Activated CD8-positive, alpha-beta memory T cell treated with anti-CD3 and anti-CD28 coated beads for 4 hours (primary cell): ENCODE results near the gene KNDC1.
"Not testable (repeated sequence)": the region's sequence is repeated elsewhere in the genome, so short reads cannot be mapped to it uniquely, and the experiment has no call there.

ENCODE experiments used
- DNase-seq, 2 donors: peaks; one replicate each; pipeline ENCODE4 v3.0.0-alpha.2; 2020; ENCODE audit warnings: low read depth in 2 of 2

The KNDC1 gene

DNA sequence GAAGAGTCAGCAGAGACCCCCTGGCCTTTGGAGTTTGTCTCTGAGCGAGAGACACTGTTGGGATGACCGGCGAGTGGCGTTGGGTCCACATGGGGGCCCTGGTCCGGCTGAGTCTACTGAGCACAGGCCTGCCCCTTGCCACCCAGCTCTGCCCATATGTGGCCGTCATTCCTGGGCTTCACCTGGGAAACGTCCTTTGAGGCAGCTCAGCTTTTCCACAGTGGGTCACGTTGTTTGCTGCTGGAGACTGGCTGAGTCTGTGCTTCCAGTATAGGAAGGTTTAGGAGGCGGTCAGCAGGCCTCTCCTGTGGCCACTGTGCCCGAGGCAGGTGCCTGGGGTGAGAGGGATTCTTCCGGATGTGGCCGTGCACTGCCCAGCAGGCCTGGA, 99.6 kb downstream of the KNDC1 start:
- no peak for DNase-seq

DNA sequence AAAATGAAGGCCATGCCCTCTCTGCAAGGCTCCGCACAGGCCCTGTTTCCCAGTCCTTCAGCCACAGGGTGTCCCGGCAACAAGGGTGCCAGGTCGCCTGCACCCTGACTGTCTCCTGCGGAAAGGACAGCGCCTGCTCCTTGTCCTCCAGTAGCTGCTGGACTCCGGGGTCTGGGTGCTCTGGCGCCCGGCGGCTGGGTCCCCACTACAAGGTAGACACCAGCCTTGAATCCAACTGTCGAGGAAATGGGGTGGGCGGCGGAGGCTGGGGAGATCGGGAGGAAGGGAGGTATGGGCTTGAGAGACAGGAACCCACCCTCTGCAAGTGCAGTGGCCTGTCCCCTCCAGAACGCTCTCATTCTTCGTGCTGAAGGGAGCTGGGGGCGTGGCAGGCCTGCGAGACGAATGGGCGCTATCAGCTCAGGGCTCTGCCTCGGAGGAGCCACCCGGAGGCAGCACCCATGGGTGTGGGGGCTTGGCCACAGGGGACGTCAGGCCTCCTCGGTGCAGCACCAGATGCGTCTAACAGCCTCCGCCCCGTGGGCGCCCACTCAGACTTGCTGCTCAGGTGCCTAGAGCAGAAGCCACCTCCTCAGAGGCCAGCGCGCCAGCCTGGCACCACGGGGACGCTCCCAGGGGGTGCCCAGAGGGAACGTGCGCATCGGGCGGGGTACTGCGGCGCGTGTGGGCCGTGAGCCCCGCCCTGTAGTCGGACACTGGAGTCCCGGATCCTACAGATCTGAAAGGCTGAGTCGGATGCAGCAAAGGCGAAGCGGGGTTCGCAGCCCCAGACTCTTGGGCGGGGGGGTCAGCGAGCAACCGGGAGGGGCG, 101.1 kb downstream of the KNDC1 start:
- DNase-seq = peak in 1 of 2 donors; percentile 50

- DNase-seq = peak; percentile 65 to 71
Observed at GRCh38 chr10:133261726-133262325, 101.8 kb downstream of the KNDC1 start.

- DNase-seq = no peak
Observed at GRCh38 chr10:133262696-133263095, 102.7 kb downstream of the KNDC1 start.

DNA sequence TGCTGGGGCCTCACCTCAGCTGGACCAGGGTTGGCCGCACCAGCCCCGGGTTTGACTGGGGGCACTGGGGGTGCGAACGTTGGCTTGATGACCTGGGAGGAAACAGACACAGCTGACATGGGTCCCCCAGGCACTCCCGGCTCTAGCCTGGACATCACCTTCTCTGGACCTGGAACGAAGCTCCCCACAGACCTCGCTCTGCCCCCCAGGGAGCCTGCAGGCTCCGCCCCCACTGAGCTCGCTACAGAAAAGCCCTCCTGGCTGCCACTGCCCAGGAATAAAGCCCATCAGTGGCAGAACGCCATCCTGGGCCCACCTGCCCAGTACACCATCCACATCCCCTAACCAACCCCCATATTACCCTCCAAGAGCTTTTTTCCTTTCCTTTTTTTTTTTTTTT, 103.7 kb downstream of the KNDC1 start:
- DNase-seq = no peak

DNA sequence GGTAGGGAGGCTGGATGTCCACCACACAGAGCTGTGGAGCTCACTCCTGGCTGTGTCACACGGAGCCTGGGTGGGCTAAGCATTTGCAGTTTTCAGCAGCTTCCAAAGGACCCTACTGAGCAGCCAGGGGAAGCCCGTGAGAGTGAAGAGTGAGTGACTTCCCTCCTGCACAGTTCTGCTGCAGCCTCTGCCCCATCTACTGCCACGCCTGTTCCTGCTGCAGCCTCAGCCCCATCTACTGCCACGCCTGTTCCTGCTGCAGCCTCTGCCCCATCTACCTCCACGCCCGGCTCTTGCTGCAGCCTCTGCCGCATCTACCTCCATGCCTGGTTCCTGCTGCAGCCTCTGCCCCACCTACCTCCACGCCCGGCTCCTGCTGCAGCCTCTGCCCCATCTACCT, 104.4 kb downstream of the KNDC1 start:
- DNase-seq = no peak

- DNase-seq = not testable (repeated sequence)
Observed at GRCh38 chr10:133265052-133265451, 105.0 kb downstream of the KNDC1 start.

DNA sequence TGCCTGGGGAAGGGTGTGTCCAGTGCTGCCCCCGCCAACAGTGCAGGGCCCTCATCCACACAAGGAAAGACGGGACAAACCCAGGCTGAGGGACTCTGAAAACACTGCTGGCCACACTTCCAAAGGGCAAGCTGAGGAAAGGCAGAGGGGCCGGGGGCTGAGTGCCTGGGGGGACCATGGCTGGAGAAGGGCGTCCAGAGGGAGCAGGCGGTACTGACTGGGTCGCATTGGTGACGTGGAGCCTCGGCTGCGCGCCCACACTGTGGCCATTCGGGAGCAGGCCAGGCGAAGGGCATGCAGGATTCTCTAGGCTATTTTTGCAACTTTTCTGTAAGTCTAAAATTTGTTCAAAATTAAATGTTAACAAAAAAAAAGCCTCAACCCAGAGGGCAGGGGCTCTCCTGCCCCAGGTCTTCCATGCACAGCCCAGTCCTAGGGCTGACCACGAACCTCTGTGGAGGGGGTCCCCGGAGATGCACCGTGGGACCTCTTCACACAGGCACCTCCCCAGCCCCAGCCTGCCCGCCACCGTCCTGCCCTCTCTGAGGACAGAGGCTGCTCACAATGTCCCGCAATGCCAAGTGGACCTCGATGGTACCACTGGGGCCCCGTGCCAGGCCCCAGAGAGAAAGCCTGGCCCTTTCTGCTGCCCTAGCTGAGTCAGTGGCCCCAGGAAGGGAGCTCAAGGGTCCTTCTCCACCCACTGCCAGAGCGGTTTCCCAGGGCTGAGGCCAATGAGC, 106.2 kb downstream of the KNDC1 start:
- no peak for DNase-seq

DNA sequence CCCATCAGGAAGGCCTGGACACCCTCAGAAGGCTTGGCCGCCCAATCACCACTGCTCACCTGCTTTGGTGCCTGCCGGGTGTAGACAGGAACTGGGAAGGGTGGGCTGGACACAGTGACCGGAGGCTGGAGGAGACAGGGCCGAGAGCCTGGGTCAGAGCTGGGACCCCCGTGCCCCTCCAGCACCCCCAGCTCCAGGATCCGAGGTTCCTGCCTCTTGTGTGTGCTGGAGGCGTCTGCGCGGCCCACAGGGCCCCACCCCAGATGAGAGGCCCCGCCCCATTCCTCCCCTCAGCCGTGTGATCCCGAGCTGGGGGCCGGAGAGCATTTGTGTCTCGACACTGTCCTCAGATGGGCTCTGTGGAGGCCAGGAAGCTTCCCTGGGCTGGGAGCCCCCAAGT, 107.3 kb downstream of the KNDC1 start:
- no peak for DNase-seq

- no peak for DNase-seq
Observed at GRCh38 chr10:133267829-133268228, 107.8 kb downstream of the KNDC1 start.

- DNase-seq = no peak
Observed at GRCh38 chr10:133268532-133268931, 108.5 kb downstream of the KNDC1 start.

- DNase-seq = no peak
Observed at GRCh38 chr10:133269367-133269766, 109.3 kb downstream of the KNDC1 start.

- no peak for DNase-seq
Observed at GRCh38 chr10:133270204-133270603, 110.2 kb downstream of the KNDC1 start.

DNA sequence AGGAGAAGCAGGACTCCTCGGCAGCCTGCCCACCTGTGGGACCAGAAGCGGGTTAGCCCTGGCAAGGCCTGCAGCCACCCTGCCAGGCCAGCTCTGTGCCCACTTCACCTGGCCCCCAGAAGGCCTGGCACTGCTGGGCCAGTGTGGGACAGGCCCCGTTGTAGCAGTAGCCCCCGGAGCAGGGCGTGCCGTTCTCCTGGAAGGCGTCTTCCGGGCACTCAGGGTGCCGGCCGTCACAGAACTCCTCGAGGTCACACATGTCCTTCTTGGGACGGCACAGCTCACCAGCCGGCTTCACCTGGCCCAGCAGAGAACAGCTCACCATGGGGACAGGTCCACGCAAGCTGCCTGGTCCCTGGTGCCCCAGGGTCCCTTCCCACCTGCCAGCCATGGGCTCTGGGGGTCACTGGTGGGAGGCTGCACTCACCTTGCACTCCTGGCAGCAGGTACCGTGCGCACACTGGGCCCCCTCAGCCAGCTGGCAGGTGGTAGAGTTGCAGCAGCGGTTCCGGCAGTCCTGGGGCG, 110.8 kb downstream of the KNDC1 start:
- DNase-seq = no peak

- DNase-seq = no peak
Observed at GRCh38 chr10:133271521-133272300, 111.7 kb downstream of the KNDC1 start.

GRCh38 chr10:133272301-133272963, 112.4 kb downstream of the KNDC1 start:
- no peak for DNase-seq

GRCh38 chr10:133272964-133273420, 113.0 kb downstream of the KNDC1 start:
- no peak for DNase-seq

DNA sequence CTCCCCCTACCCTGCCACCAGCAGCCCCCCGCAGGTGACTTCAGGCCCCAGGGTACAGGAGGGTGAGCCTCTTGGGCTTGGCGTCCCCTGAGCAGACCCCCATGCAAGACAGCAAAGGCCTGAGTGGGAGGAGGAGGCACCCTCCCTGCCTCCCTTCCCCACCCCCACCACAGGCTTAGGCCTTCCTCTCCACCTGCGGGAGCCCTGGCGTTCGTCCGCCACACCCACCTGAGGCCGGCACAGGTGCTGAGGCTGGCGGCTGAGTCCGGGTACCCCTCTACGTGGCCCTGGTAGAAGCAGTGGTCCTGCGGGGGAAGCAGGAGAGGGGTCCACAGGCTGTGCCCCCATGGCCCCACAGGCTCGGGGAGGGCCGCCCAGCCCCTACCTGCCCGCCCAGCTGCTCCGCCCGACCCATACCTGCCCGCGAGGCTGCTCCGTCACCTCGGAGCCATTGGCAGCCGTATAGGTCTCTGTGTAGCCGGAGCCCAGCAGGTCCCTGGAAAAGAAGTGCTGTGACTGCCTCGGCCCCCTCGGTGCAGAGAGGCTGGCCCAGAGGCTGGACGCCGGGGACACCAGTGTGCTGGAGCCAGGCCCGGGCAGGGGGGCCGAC, 113.6 kb downstream of the KNDC1 start:
- DNase-seq = no peak

- peak; percentile 71 to 72 for DNase-seq
Observed at GRCh38 chr10:133274751-133275683, 115.0 kb downstream of the KNDC1 start.
